CD4-positive, alpha-beta T cell treated with Interleukin-1 beta for 1 hour (primary cell): ENCODE data around the gene TMEM11.
"Not testable (repeated sequence)": the region's sequence is repeated elsewhere in the genome, so short reads cannot be mapped to it uniquely, and the experiment has no call there.

ENCODE experiments used
- DNase-seq, 2 donors: peaks; one replicate each; pipeline ENCODE4 v3.0.0-alpha.2; 2020 to 2022

The TMEM11 gene

DNA sequence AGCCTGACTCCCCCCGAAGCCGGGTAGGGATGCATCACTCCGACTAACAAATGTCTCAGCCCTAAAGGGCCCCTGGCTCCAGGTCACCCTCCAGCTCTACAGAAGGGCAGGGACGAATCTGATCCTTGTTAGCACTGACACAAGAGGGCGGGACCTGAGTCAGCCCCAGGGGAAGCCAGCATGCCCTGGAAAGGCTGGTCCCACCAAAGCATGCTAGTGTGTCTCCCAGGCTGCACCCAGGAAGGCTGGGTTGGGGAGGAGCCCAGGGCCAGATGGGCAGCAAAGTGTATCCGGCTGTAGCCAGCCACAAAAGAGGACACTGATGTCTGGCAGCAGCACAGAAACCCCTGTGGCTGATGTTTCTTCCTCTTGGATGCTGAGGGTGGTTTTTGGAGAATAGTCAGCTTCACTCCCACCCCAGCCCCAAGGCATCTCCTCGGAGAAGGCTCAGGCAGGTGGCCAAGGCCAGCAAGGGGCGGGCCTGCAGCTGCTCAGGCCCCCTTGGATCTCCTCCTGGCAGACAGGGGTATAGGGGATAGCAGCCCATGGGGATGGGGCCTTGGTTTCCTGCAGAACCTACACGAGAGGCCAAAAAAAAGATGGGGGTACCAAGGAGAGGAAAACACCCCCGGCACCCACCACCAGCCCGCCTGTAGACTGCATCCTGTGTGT is 28.2 kb upstream of the TMEM11 start:
- DNase-seq, result no peak

DNA sequence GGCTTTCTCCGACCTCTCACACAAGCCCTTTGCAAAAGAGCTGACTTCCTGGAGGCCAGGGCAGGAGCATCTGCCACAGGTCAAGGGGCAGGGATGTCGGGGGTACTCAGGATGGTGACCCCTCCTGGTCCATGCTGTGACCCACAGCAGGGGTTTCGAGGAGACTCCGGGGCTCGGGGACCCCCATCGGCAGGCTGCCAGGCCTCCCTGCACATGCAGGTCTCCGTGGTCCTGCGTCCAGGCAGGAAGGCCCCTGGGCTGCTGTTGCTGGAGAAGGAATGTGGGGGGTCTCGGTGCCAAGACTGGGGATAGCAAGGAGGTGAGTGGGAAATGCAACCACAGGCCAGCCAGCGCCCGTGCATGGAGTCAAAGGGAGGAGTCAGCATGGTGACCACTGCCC is 27.6 kb upstream of the TMEM11 start:
- DNase-seq, result no peak

DNA sequence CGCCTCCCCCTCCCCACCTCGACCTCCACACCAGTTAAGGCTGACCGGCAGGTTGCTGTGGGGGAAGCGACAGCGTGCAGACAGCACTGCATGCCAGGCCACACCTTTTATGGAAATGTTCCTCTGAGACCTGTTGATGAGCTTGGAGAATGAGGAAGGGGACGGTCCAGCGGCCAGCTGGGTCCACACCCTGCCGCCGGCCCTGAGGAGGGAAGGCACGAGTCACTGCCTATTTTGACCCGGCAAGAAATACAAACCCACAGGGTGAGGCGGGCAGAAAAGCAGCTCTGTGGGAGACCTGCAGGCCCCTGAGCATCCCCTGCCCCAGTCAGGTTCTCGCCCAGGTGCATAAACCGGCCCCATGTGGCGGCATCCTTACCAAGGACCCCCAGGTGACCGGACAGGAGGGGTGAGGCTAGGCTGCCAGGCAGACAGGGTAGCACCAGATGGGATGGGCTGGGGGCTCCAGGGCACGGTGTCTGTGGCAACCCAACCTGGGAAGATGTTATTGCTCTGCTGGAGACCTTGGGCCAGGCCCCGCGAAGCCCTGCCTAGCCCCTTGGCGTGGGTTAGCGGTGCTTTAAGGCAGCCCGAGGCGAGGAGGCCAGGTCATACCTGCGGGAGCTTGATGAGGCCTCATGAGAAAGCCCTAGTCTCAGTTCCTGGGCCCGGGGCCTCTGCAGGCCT is 26.6 kb upstream of the TMEM11 start:
- DNase-seq, result no peak

- DNase-seq, result no peak
Measured at GRCh38 chr17:21239680-21240368, 25.9 kb upstream of the TMEM11 start.

- no peak for DNase-seq
Measured at GRCh38 chr17:21235921-21236320, 22.0 kb upstream of the TMEM11 start.

DNA sequence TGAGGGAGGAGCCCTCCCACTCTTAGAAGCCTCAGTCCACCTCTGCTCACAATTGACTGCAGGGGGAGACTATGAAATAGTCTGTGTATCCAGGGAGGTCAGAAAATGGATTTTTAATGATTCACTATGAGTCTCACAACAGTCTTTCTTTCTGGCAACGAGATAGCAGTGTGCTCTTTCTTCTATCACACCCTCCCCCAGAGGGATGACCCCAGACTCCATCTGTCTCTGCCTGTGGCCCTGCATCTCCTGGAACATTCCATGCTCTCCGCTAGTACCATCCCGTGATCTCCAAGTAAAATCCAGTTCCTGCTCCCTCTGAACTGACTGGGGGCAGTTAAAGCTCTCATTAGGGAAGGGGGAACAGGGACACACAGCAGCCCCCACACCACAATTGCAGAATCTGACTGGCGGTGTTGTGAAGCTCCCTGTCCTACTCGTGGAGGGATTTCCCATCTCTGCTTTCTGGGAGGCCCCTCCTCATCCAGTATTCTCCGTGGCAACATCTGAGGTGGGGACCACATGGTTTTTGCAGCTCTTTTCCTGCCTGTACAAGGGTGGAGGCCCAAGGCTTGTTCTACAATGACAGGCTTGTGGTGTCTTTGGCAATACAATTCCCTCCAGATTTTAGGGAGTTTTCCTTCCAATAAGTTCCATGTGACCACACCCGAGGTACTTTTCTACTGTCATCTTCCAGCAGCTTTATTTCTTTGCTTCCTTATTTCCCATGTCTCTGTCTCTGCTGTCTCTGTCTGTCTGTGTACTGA is 19.8 kb upstream of the TMEM11 start:
- no peak for DNase-seq

DNA sequence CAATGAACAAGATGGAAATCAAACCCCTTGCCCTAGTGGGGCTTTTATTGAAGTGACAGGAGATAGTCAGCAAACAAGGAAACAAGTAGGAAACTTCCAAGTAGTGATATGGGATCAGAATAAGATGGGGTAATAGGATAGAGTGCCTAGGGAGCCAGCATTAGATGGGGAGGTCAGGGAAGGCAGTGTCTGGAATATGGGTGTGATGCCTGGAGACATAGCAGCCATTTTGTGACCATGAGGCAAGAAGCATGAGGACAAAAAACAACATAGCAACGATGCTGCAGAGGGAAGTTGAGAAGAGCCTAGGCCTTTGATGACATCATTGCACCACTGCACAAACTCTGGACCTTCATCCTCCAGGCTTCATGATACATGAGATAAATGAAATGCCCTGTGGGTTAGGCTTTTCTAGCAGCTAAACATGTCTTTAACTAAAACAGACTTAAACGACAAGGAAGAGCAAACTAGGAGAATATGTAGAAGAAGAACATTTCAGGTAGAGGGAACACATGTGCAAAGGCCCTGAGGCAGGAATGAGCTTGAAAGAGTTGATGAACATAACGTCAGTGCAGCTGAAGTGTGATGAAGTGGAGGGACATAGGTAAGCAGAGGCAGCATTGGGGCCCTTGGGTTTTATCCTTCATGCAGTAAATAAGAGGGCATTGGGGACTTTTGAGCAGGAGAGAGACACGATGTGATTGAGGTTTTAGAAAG is 18.2 kb upstream of the TMEM11 start:
- DNase-seq, result no peak

- no peak for DNase-seq
Measured at GRCh38 chr17:21231533-21231932, 17.6 kb upstream of the TMEM11 start.

GRCh38 chr17:21228845-21229244 is 14.9 kb upstream of the TMEM11 start:
- no peak for DNase-seq

DNA sequence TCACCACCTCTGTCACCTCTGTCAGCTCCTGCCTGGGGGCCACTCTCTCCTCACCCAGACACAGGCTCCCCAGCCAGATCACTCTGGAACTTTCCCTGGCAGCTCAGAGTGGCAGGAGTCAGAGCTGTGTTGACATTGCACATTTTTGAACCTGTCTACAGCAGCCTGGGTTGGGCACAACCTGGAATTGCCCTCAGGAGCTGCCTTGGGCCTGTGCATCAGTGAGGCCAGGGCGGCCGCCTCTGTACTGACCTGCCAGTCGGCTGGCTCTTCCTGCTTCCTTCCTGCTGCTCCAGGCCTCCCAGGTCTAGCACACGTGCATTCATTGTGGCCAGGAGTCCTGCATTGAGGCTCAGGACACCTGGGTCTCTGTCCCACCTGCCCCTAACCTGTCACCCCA is 14.2 kb upstream of the TMEM11 start:
- DNase-seq, result no peak

- not testable (repeated sequence) for DNase-seq
Measured at GRCh38 chr17:21227277-21227676, 13.3 kb upstream of the TMEM11 start.

- no peak for DNase-seq
Measured at GRCh38 chr17:21223086-21223485, 9.1 kb upstream of the TMEM11 start.

- DNase-seq, result no peak
Measured at GRCh38 chr17:21218831-21219380, 4.9 kb upstream of the TMEM11 start.

- no peak for DNase-seq
Measured at GRCh38 chr17:21218101-21218500, 4.1 kb upstream of the TMEM11 start.

DNA sequence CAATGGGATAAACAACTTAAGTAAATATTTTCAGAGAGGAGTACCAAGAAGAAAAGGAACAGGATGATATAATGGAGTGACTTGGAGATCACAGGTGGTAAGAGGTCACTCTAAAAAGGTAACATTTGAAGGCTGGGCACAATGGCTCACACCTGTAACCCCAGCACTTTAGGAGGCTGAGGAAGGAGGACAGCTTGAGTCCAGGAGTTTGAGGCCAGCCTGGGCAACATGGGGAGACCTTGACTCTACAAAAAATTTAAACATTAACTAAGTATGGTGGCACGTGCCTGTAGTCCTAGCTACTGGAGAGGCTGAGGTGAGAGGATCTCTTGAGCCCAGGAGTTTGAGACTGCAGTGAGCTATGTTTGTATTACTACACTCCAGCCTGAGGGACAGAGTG is 3.4 kb upstream of the TMEM11 start:
- DNase-seq, result no peak

GRCh38 chr17:21215935-21216334 is 2.0 kb upstream of the TMEM11 start:
- DNase-seq, result no peak

DNA sequence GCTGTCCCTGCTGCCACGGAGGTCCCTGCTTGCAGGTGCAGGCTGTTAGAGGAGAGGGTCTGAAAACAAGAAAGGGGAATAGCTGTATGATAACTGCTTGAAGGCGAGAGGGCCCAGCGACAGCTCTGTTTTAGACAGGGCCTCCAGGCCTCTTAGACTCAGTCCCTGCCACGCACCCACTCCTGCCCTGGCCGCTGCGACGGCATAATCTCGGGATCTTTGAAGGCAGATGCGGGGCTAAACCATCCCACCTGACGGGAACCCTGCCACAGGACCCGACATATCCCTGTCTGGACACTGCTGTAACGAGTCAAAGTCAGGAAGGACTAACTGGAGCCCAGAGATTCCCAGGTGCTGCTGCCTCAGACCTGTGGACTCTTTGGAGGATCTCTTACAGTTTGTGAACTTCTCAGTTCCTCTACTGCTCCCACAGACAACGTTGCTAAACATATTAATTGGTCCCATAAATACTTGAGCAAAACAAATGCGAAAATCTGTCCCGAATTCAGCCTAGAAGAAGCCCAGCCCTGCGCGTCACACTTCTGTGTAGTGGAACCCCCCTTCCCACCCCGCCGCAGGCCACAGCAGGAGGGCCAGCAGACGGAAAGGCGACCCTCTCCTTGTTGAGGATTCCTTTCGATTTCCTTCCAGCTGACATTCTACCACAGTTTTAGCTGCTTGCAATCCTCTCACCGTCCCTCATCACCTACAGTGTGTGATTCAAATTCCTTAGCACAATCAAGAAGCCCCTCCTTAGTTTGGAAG is 998 bp upstream of the TMEM11 start:
- DNase-seq, result no peak

- peak in 1 of 2 donors; percentile 30 for DNase-seq
Measured at GRCh38 chr17:21213638-21214014, 335 bp downstream of the TMEM11 start.

- DNase-seq, result no peak
Measured at GRCh38 chr17:21212826-21213637, 929 bp downstream of the TMEM11 start.

DNA sequence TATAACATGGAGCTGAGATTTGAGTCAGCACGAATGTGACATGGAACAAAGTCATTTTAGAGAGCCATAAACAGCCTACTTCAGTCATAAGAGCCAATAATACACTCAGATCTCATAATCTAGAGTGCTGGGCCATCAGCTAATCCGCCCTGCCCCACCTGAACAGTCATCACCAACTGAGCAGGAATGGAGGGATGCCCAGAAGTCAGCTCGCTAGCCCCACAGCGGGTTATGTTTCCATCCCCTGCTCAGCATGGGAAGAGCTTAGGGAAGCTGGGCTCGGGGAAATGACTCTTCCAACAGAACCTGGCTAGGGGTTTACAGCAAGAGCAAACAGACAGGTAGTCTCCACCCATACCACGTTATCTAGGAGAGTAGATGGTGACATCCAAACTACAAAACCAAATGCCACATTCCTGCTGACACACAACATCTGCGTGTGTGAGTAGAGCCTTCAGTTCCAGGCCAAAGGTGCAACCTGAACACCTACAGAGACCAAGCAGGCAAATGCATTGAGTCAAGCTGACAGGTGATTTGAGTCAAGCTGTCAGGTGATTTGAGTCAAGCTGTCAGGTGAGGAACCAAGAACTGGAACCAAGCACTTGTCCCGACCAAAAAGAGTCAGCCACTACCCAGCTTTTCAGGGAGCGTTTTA is 2.0 kb downstream of the TMEM11 start:
- DNase-seq, result no peak
